SU-DHL-6 (cell line): ENCODE data around the gene CKAP2L.

Experiments
- EZH2phosphoT487 ChIP-seq: fragments of 200-600 bp; sonication (generic), shearing (Covaris generic); conservative IDR thresholded peaks from 2 replicates; pipeline ENCODE4 v1.6.1; 2018; ENCODE audit warnings: mild to moderate bottlenecking, antibody characterized with exemption, low read length, moderate library complexity, mixed read lengths
- TF ChIP-seq, protein P1 (sequence below): fragments of 200-600 bp; sonication (generic); IDR thresholded peaks from one replicate; pipeline ENCODE4 v1.5.1; 2017; ENCODE audit warnings: antibody characterized with exemption, mild to moderate bottlenecking, low read length, moderate library complexity; ENCODE audit not compliant: insufficient read depth, poor library complexity, severe bottlenecking

DNA sequence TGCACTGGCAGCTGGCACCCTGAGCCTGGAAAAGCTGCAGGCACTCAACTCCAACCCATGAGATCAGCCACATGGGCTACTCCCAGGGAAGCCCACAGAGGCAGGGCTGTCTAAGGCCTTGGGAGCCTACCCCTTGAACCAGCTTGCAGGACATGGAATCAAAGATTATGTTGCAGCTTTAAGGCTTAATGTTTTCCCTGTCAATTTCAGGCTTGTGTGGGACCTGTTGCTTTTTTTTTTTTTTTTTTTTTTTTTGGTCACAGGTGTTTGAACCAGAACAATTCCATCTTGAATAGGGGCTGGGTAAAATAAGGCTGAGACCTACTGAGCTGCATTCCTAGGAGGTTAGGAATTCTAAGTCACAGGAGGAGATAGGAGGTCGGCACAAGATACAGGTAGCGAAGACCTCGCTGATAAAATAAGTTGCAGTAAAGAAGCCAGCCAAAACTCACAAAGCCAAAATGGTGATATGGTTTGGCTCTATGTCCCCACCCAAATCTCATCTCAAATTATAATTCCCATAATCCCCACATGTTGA, 27.4 kb upstream of the CKAP2L start:
- TF ChIP-seq, protein P1, sequence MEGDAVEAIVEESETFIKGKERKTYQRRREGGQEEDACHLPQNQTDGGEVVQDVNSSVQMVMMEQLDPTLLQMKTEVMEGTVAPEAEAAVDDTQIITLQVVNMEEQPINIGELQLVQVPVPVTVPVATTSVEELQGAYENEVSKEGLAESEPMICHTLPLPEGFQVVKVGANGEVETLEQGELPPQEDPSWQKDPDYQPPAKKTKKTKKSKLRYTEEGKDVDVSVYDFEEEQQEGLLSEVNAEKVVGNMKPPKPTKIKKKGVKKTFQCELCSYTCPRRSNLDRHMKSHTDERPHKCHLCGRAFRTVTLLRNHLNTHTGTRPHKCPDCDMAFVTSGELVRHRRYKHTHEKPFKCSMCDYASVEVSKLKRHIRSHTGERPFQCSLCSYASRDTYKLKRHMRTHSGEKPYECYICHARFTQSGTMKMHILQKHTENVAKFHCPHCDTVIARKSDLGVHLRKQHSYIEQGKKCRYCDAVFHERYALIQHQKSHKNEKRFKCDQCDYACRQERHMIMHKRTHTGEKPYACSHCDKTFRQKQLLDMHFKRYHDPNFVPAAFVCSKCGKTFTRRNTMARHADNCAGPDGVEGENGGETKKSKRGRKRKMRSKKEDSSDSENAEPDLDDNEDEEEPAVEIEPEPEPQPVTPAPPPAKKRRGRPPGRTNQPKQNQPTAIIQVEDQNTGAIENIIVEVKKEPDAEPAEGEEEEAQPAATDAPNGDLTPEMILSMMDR = no peak
- no peak for TF ChIP-seq EZH2phosphoT487
